CD8-positive, alpha-beta memory T cell (primary cell): ENCODE measurements around the gene GPSM1. TPM values are rescaled to one million over a fixed set of nuclear protein-coding genes. Genes with fewer than 3 reads are reported as not detected.
"Not testable (repeated sequence)": the region's sequence is repeated elsewhere in the genome, so short reads cannot be mapped to it uniquely, and the experiment has no call there.

ENCODE experiments used
- CTCF ChIA-PET: fragments of 350-600 bp; sonication (Branson Sonifier 250); formaldehyde crosslinking; loops from one replicate; lab custom pipeline; 2021; ENCODE audit warnings: antibody characterized with exemption; lab: Charles Lee
- POLR2A ChIA-PET: fragments of 350-600 bp; sonication (Branson Sonifier 250); formaldehyde crosslinking; loops from one replicate; lab custom pipeline; 2021; ENCODE audit warnings: antibody characterized with exemption; lab: Charles Lee
- DNase-seq, 5 donors: peaks; one replicate each; pipeline versions ENCODE4 v3.0.0 to v3.0.0-alpha.2; 2020 to 2022; ENCODE audit warnings: mixed read lengths in 1 of 5
- H3K27ac ChIP-seq: one replicate; pipeline ENCODE4 v1.7.0; 2013; ENCODE audit warnings: low read depth, mild to moderate bottlenecking, low read length, moderate library complexity
- H3K27me3 ChIP-seq: 2 replicates; pipeline ENCODE4 v1.7.0; 2013; ENCODE audit warnings: low read length, mild to moderate bottlenecking; ENCODE audit not compliant: insufficient read depth, poor library complexity, severe bottlenecking
- H3K36me3 ChIP-seq: 2 replicates; pipeline ENCODE4 v1.7.0; 2013; ENCODE audit warnings: mild to moderate bottlenecking, low read length, moderate library complexity; ENCODE audit not compliant: insufficient read depth
- H3K4me1 ChIP-seq: 2 replicates; pipeline ENCODE4 v1.7.0; 2013; ENCODE audit warnings: mild to moderate bottlenecking, low read length, moderate library complexity; ENCODE audit not compliant: insufficient read depth
- H3K4me3 ChIP-seq: 2 replicates; pipeline ENCODE4 v1.7.0; 2013; ENCODE audit warnings: mild to moderate bottlenecking, low read length
- H3K9me3 ChIP-seq: 2 replicates; pipeline ENCODE4 v1.7.0; 2013; ENCODE audit warnings: mild to moderate bottlenecking, low read length
- H3K27ac Mint-ChIP-seq, 8 donors: one replicate each; pipeline ENCODE4 v1.8.0; 2020 to 2021; ENCODE audit warnings: mixed read lengths in 8 of 8, mild to moderate bottlenecking in 6 of 8, inconsistent platforms in 3 of 8, moderate library complexity in 3 of 8
- H3K27me3 Mint-ChIP-seq, 2 donors: one replicate each; pipeline ENCODE4 v1.8.0; 2020 to 2021; ENCODE audit warnings: mixed read lengths in 2 of 2, mild to moderate bottlenecking in 1 of 2, moderate library complexity in 1 of 2
- H3K36me3 Mint-ChIP-seq, 3 donors: one replicate each; pipeline ENCODE4 v1.8.0; 2020 to 2021; ENCODE audit warnings: mixed read lengths in 3 of 3, inconsistent platforms in 1 of 3, mild to moderate bottlenecking in 1 of 3
- H3K4me1 Mint-ChIP-seq, 3 donors: one replicate each; pipeline ENCODE4 v1.8.0; 2020 to 2021; ENCODE audit warnings: mixed read lengths in 3 of 3, inconsistent platforms in 1 of 3, mild to moderate bottlenecking in 1 of 3
- H3K4me3 Mint-ChIP-seq, 7 donors: one replicate each; pipeline ENCODE4 v1.8.0; 2020 to 2021; ENCODE audit warnings: mixed read lengths in 7 of 7, mild to moderate bottlenecking in 6 of 7, moderate library complexity in 4 of 7, inconsistent platforms in 2 of 7
- H3K9me3 Mint-ChIP-seq, 5 donors: one replicate each; pipeline ENCODE4 v1.8.0; 2020 to 2022; ENCODE audit warnings: mixed read lengths in 5 of 5, mild to moderate bottlenecking in 3 of 5, moderate library complexity in 2 of 5, inconsistent platforms in 1 of 5
- polyA plus RNA-seq: library from polyadenylated mRNA; unstranded; fragments of 300-500 nt; fragmentation: Illumina TruSeq; gene quantifications from one replicate; pipeline ENCODE4 v1.2.3, GENCODE V29; 2021
- total RNA-seq, 2 experiments: library from RNA; stranded (reverse); gene quantifications; one replicate each; pipeline ENCODE4 v1.2.3, GENCODE V29; 2021

GPSM1 gene
- total and polyA plus RNA-seq, 3 experiments from 2014 or later, result 1.7 to 7.5 (median 6.8) TPM

DNA sequence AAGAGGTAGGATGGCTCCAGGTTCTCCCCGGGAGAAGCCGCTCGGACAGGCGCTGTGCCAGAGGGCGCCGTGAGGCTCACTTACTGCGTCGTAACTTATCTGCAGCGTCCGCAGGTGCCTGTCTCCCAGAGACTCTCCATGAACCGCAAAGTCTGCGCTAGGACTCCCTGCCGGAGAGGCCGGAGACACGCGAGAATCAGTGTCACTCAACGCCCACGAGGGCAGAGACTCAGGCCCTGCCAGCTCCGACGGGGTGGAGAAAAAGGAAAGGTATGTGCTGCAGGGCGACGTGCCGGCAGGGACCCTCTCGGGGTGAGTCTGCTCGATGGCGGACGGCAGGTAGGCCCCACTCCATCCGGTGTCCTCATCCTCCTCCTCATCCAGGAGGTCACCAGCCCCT is 79.7 kb downstream of the GPSM1 start:
- H3K4me1 Mint-ChIP-seq, result peaks cover 55 to 78% (median 69%) of the 10 kb centered on the region in 3 donors
- CTCF ChIA-PET, POLR2A ChIA-PET, H3K27me3 Mint-ChIP-seq, H3K27me3 ChIP-seq, H3K9me3 Mint-ChIP-seq, DNase-seq, H3K4me3 ChIP-seq, H3K4me3 Mint-ChIP-seq, H3K9me3 ChIP-seq, H3K27ac ChIP-seq, H3K36me3 ChIP-seq: not testable (repeated sequence)
- H3K27ac Mint-ChIP-seq, result peak overlapping the region in 2 of 8 donors; percentile 57 to 82
- H3K4me1 ChIP-seq, result peaks cover 58% of the 10 kb centered on the region
- peaks cover 0 to 56% (median 2%) of the 10 kb centered on the region in 3 donors for H3K36me3 Mint-ChIP-seq

DNA sequence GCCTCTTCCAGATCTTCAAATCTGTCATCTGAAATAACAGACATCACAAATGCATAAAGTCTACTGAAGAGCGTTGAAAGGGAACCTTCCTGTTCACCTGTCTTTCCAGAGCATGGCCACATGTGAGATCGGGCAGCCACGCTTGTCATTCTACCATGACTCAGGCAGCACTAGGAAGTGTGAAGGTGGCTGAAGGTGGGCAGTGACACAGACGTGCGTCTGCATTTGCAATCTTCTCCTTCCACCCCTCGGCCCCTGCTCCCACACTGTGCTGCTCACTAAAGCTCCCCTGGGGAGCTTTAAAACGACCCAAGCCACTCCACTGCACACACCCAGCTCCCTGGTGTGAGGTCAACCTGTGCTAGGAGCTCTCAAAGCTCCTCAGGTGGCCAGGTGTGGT is 80.6 kb downstream of the GPSM1 start:
- POLR2A ChIA-PET, result no interaction called here
- no peak for DNase-seq
- Histone ChIP-seq H3K27ac (no peak overlapping the region), H3K9me3 (no peaks in the 10 kb centered on the region), H3K27me3 (no peaks in the 10 kb centered on the region), H3K4me3 (no peak overlapping the region), H3K4me1 (peaks cover 56% of the 10 kb centered on the region), H3K36me3 (no peaks in the 10 kb centered on the region)
- H3K9me3 Mint-ChIP-seq, result no peaks in the 10 kb centered on the region
- peaks cover 0 to 59% (median 2%) of the 10 kb centered on the region in 3 donors for H3K36me3 Mint-ChIP-seq
- peaks cover 51 to 74% (median 66%) of the 10 kb centered on the region in 3 donors for H3K4me1 Mint-ChIP-seq
- peak overlapping the region in 4 of 8 donors; percentile 10 to 82 (median 64) for H3K27ac Mint-ChIP-seq
- H3K27me3 Mint-ChIP-seq, result no peaks in the 10 kb centered on the region
- CTCF ChIA-PET, result interaction anchor here (0.5 kb wide), 1 partner anchor 50 kb away, joined by 3 read pairs; no protein-coding TSS in a partner anchor
- H3K4me3 Mint-ChIP-seq, result peak overlapping the region in 4 of 7 donors; percentile 31 to 81 (median 45)

Other genes with a start within 250 kb of the GPSM1 start
- 1 to 10 TPM; 9.0 to 9.1 TPM for gene NACC2, start 232.2 kb upstream of the GPSM1 start, total RNA-seq
- 2.9 TPM for gene NACC2, start 232.2 kb upstream of the GPSM1 start, polyA plus RNA-seq
- gene TMEM250, start 208.7 kb upstream of the GPSM1 start, total RNA-seq, result 10 to 100 TPM; 46.4 to 50.2 TPM
- gene TMEM250, start 208.7 kb upstream of the GPSM1 start, polyA plus RNA-seq, result 74.9 TPM
- gene LHX3, start 122.4 kb upstream of the GPSM1 start, total RNA-seq, result not detected
- not detected for gene LHX3, start 122.4 kb upstream of the GPSM1 start, polyA plus RNA-seq
- 10 to 100 TPM; 14.6 to 15.3 TPM for gene QSOX2, start 81.7 kb upstream of the GPSM1 start, total RNA-seq
- gene QSOX2, start 81.7 kb upstream of the GPSM1 start, polyA plus RNA-seq, result 0.66 TPM
- not detected for gene CCDC187, start 23.4 kb upstream of the GPSM1 start, total RNA-seq
- gene CCDC187, start 23.4 kb upstream of the GPSM1 start, polyA plus RNA-seq, result not detected
- gene DNLZ, start 36.2 kb downstream of the GPSM1 start, total RNA-seq, result 10 to 100 TPM; 40.6 to 43.0 TPM
- gene DNLZ, start 36.2 kb downstream of the GPSM1 start, polyA plus RNA-seq, result 65.6 TPM
- 1 to 10 TPM; 1.4 to 1.5 TPM for gene CARD9, start 46.1 kb downstream of the GPSM1 start, total RNA-seq
- gene CARD9, start 46.1 kb downstream of the GPSM1 start, polyA plus RNA-seq, result not detected
- 10 to 100 TPM; 22.1 to 23.6 TPM for gene SNAPC4, start 72.6 kb downstream of the GPSM1 start, total RNA-seq
- 2.6 TPM for gene SNAPC4, start 72.6 kb downstream of the GPSM1 start, polyA plus RNA-seq
- 10 to 100 TPM; 52.2 to 55.5 TPM for gene ENTR1, start 83.1 kb downstream of the GPSM1 start, total RNA-seq
- gene ENTR1, start 83.1 kb downstream of the GPSM1 start, polyA plus RNA-seq, result 13.1 TPM
- gene PMPCA, start 83.1 kb downstream of the GPSM1 start, total RNA-seq, result 100 to 1,000 TPM in 1 of 2 experiments, 10 to 100 TPM in 1; 96.4 to 101 TPM
- gene PMPCA, start 83.1 kb downstream of the GPSM1 start, polyA plus RNA-seq, result 39.2 TPM
- gene INPP5E, start 112.3 kb downstream of the GPSM1 start, total RNA-seq, result 10 to 100 TPM; 18.0 to 19.2 TPM
- 5.3 TPM for gene INPP5E, start 112.3 kb downstream of the GPSM1 start, polyA plus RNA-seq
- gene SEC16A, start 155.5 kb downstream of the GPSM1 start, total RNA-seq, result 10 to 100 TPM; 75.5 to 78.0 TPM
- gene SEC16A, start 155.5 kb downstream of the GPSM1 start, polyA plus RNA-seq, result 42.9 TPM
- gene NOTCH1, start 218.5 kb downstream of the GPSM1 start, total RNA-seq, result 10 to 100 TPM; 70.0 to 79.5 TPM
- 5.1 TPM for gene NOTCH1, start 218.5 kb downstream of the GPSM1 start, polyA plus RNA-seq